HepG2 (cell line): ENCODE data around the gene CIT. TPM values are rescaled to one million over a fixed set of nuclear protein-coding genes. Genes with fewer than 3 reads are reported as not detected.
A peak's percentile ranks its signal among the peaks of the same experiment; 100 is the strongest.

ENCODE experiments used
- FOXA3 ChIP-seq: IDR thresholded peaks from 2 replicates; pipeline ENCODE4 v1.6.1; 2016; ENCODE audit warnings: missing genetic modification reagents, missing compliant biosample characterization
- HOXA3 ChIP-seq: sonication (generic); formaldehyde crosslinking; IDR thresholded peaks from 2 replicates; pipeline ENCODE4 v1.5.0; 2020; ENCODE audit warnings: missing genetic modification reagents
- IRF9 ChIP-seq: sonication (generic); formaldehyde crosslinking; IDR thresholded peaks from 2 replicates; pipeline ENCODE4 v1.8.0; 2022; ENCODE audit warnings: missing genetic modification reagents, mild to moderate bottlenecking, borderline replicate concordance
- KDM3A ChIP-seq: IDR thresholded peaks from 2 replicates; pipeline ENCODE4 v1.6.1; 2018; ENCODE audit warnings: low read depth, missing compliant biosample characterization
- KIAA2018 ChIP-seq: sonication (generic); formaldehyde crosslinking; IDR thresholded peaks from 2 replicates; pipeline ENCODE4 v1.5.0; 2020; ENCODE audit warnings: mild to moderate bottlenecking, missing genetic modification reagents, borderline replicate concordance
- KLF11 ChIP-seq: IDR thresholded peaks from 2 replicates; pipeline ENCODE4 v1.6.1; 2016; ENCODE audit warnings: missing compliant biosample characterization
- REST ChIP-seq, 2 experiments: IDR thresholded peaks; 2 replicates each; pipeline ENCODE4 v1.6.1; 2011 to 2012; ENCODE audit warnings: low read length in 2 of 2, borderline replicate concordance in 1 of 2, low read depth in 1 of 2, mild to moderate bottlenecking in 1 of 2, moderate library complexity in 1 of 2
- USF2 ChIP-seq, 2 experiments: sonication (generic) in 1 of 2; formaldehyde crosslinking in 1 of 2; IDR thresholded peaks; 2 replicates each; pipeline versions ENCODE4 v1.5.1 to v1.6.1; 2011 to 2020; ENCODE audit warnings: borderline replicate concordance in 1 of 2, low read depth in 1 of 2, low read length in 1 of 2, mild to moderate bottlenecking in 1 of 2, missing genetic modification reagents in 1 of 2, moderate library complexity in 1 of 2
- ZFY ChIP-seq: sonication (generic); formaldehyde crosslinking; IDR thresholded peaks from 2 replicates; pipeline ENCODE4 v1.4.0; 2020; ENCODE audit warnings: missing genetic modification reagents
- ZNF264 ChIP-seq: sonication (generic); formaldehyde crosslinking; IDR thresholded peaks from 2 replicates; pipeline ENCODE4 v1.4.0; 2020; ENCODE audit warnings: missing genetic modification reagents
- ZNF7 ChIP-seq: IDR thresholded peaks from 2 replicates; pipeline ENCODE4 v1.6.1; 2016; ENCODE audit warnings: missing biosample characterization, missing genetic modification reagents
- polyA plus RNA-seq, 8 experiments: library from polyadenylated mRNA; depleted of rRNA in 3 of 8; stranded (reverse) in 7 of 8; unstranded in 1 of 8; fragments of >200 nt; fragmentation: Illumina TruSeq in 4 of 8; extraction: Trizol in 4 of 8; gene quantifications; 2 replicates each; pipeline versions ENCODE4 v1.2.1 to v1.2.3, GENCODE V29; 2011 to 2016; ENCODE audit warnings: low read depth in 4 of 8, missing spikeins in 1 of 8, mixed read lengths in 1 of 8; ENCODE audit not compliant: insufficient read depth in 1 of 8
- total RNA-seq, 5 experiments: library from RNA; depleted of rRNA; stranded (reverse); fragments of >200 nt; fragmentation: Illumina TruSeq; extraction: Trizol; gene quantifications; 2 replicates each; pipeline ENCODE4 v1.2.3, GENCODE V29; 2016; ENCODE audit warnings: low read depth in 1 of 5

Gene CIT
- total and polyA plus RNA-seq, 2 of the 13 experiments (the other 11 are each of a cell fraction or from before 2014, with no cell fraction given): 7.7 to 11.7 TPM

- TF ChIP-seq REST (IDR thresholded peaks at IDR 0.05; ENCODE audit: borderline replicate concordance in 1 of 2, low read depth in 1 of 2, low read length in 2 of 2) (no peak; a peak in 1 of 4 replicates), KDM3A (CRISPR knock-in tag) (peak; percentile 76; the same call in 1 of the 2 replicates), ZNF7 (CRISPR knock-in tag) (no peak), ZNF264 (CRISPR knock-in tag) (no peak), KLF11 (CRISPR knock-in tag) (0 out of 2 replicates have a peak, but pooled peaks have one; percentile 38), IRF9 (CRISPR knock-in tag) (peak; percentile 78; the same call in 1 of the 2 replicates), ZFY (CRISPR knock-in tag) (peak; percentile 90), HOXA3 (peak; percentile 93), USF2 (IDR thresholded peaks at IDR 0.05; ENCODE audit: low read depth, low read length) (no peak), USF2 (CRISPR knock-in tag; IDR thresholded peaks at IDR 0.05; ENCODE audit: borderline replicate concordance) (no peak), KIAA2018 (CRISPR knock-in tag) (no peak), FOXA3 (CRISPR knock-in tag) (peak; percentile 41)
Measured at GRCh38 chr12:119667577-119668323, 209.4 kb downstream of the CIT start, which contains the start of gene PRKAB1 (continued).
